HUES48 (cell line): ENCODE data around the gene IGFBP2.

Source experiments
- H3K27ac ChIP-seq: one replicate; pipeline ENCODE4 v1.7.0; 2013; ENCODE audit warnings: low read depth, low read length, inconsistent platforms
- H3K27me3 ChIP-seq: 2 replicates; pipeline ENCODE4 v1.6.1; 2013; ENCODE audit warnings: mild to moderate bottlenecking, low read length; ENCODE audit not compliant: control insufficient read depth, insufficient read depth
- H3K36me3 ChIP-seq: 2 replicates; pipeline ENCODE4 v1.6.1; 2013; ENCODE audit warnings: low read length; ENCODE audit not compliant: control insufficient read depth, insufficient read depth
- H3K4me1 ChIP-seq: 2 replicates; pipeline ENCODE4 v1.6.1; 2013; ENCODE audit warnings: mild to moderate bottlenecking, low read length; ENCODE audit not compliant: control insufficient read depth, insufficient read depth
- H3K4me3 ChIP-seq: 2 replicates; pipeline ENCODE4 v1.5.1; 2013; ENCODE audit warnings: mild to moderate bottlenecking, low read depth, low read length
- H3K9ac ChIP-seq: 2 replicates; pipeline ENCODE4 v1.6.1; 2013; ENCODE audit warnings: mild to moderate bottlenecking, low read depth, low read length, moderate library complexity
- H3K9me3 ChIP-seq: 2 replicates; pipeline ENCODE4 v1.6.1; 2013; ENCODE audit warnings: low read length; ENCODE audit not compliant: control insufficient read depth, insufficient read depth

Gene IGFBP2

GRCh38 chr2:216665242-216665641, 32.0 kb downstream of the IGFBP2 start:
- no peak overlapping the region for H3K4me3 ChIP-seq
- H3K9me3 ChIP-seq = no peaks in the 10 kb centered on the region
- peak overlapping the region; percentile 38 for H3K27ac ChIP-seq
- no peaks in the 10 kb centered on the region for H3K27me3 ChIP-seq
- H3K4me1 ChIP-seq = peaks cover 17% of the 10 kb centered on the region
- H3K36me3 ChIP-seq = peaks cover 30% of the 10 kb centered on the region
- no peak overlapping the region for H3K9ac ChIP-seq

GRCh38 chr2:216665717-216666116, 32.5 kb downstream of the IGFBP2 start:
- H3K27me3 ChIP-seq = no peaks in the 10 kb centered on the region
- no peaks in the 10 kb centered on the region for H3K9me3 ChIP-seq
- H3K36me3 ChIP-seq = peaks cover 25% of the 10 kb centered on the region
- peaks cover 17% of the 10 kb centered on the region for H3K4me1 ChIP-seq
- H3K4me3 ChIP-seq = no peak overlapping the region
- H3K9ac ChIP-seq = no peak overlapping the region
- H3K27ac ChIP-seq = peak overlapping the region; percentile 24

- no peak overlapping the region for H3K4me3 ChIP-seq
- no peak overlapping the region for H3K27ac ChIP-seq
- peaks cover 17% of the 10 kb centered on the region for H3K4me1 ChIP-seq
- no peaks in the 10 kb centered on the region for H3K27me3 ChIP-seq
- no peaks in the 10 kb centered on the region for H3K9me3 ChIP-seq
- H3K36me3 ChIP-seq = peaks cover 17% of the 10 kb centered on the region
- H3K9ac ChIP-seq = no peak overlapping the region
Observed at GRCh38 chr2:216666461-216667233, 33.4 kb downstream of the IGFBP2 start.

- Histone ChIP-seq H3K4me3 (no peak overlapping the region), H3K9me3 (no peaks in the 10 kb centered on the region), H3K27ac (no peak overlapping the region), H3K27me3 (no peaks in the 10 kb centered on the region), H3K4me1 (peaks cover 10% of the 10 kb centered on the region), H3K9ac (no peak overlapping the region), H3K36me3 (no peaks in the 10 kb centered on the region)
Observed at GRCh38 chr2:216670266-216671080, 37.3 kb downstream of the IGFBP2 start.

- H3K27ac ChIP-seq = no peak overlapping the region
- no peaks in the 10 kb centered on the region for H3K9me3 ChIP-seq
- no peaks in the 10 kb centered on the region for H3K27me3 ChIP-seq
- no peak overlapping the region for H3K4me3 ChIP-seq
- peaks cover 5% of the 10 kb centered on the region for H3K4me1 ChIP-seq
- H3K36me3 ChIP-seq = no peaks in the 10 kb centered on the region
- no peak overlapping the region for H3K9ac ChIP-seq
Observed at GRCh38 chr2:216671081-216671411, 37.8 kb downstream of the IGFBP2 start.

GRCh38 chr2:216671791-216672343, 38.6 kb downstream of the IGFBP2 start:
- Histone ChIP-seq H3K4me1 (no peaks in the 10 kb centered on the region), H3K36me3 (no peaks in the 10 kb centered on the region), H3K9me3 (no peaks in the 10 kb centered on the region), H3K9ac (no peak overlapping the region), H3K27ac (no peak overlapping the region), H3K4me3 (no peak overlapping the region), H3K27me3 (no peaks in the 10 kb centered on the region)

- no peak overlapping the region for H3K4me3 ChIP-seq
- H3K27ac ChIP-seq = no peak overlapping the region
- no peak overlapping the region for H3K9ac ChIP-seq
- H3K36me3 ChIP-seq = no peaks in the 10 kb centered on the region
- no peaks in the 10 kb centered on the region for H3K9me3 ChIP-seq
- H3K27me3 ChIP-seq = no peaks in the 10 kb centered on the region
- no peaks in the 10 kb centered on the region for H3K4me1 ChIP-seq
Observed at GRCh38 chr2:216672466-216672865, 39.2 kb downstream of the IGFBP2 start.

GRCh38 chr2:216673021-216673420, 39.8 kb downstream of the IGFBP2 start:
- Histone ChIP-seq H3K4me3 (no peak overlapping the region), H3K9ac (no peak overlapping the region), H3K36me3 (no peaks in the 10 kb centered on the region), H3K27me3 (no peaks in the 10 kb centered on the region), H3K9me3 (no peaks in the 10 kb centered on the region), H3K27ac (no peak overlapping the region), H3K4me1 (no peaks in the 10 kb centered on the region)

GRCh38 chr2:216673609-216674008, 40.4 kb downstream of the IGFBP2 start:
- no peak overlapping the region for H3K27ac ChIP-seq
- no peaks in the 10 kb centered on the region for H3K4me1 ChIP-seq
- no peaks in the 10 kb centered on the region for H3K36me3 ChIP-seq
- H3K27me3 ChIP-seq = no peaks in the 10 kb centered on the region
- H3K9me3 ChIP-seq = no peaks in the 10 kb centered on the region
- no peak overlapping the region for H3K4me3 ChIP-seq
- no peak overlapping the region for H3K9ac ChIP-seq

- Histone ChIP-seq H3K27ac (no peak overlapping the region), H3K9me3 (no peaks in the 10 kb centered on the region), H3K9ac (no peak overlapping the region), H3K4me1 (no peaks in the 10 kb centered on the region), H3K36me3 (no peaks in the 10 kb centered on the region), H3K4me3 (no peak overlapping the region), H3K27me3 (no peaks in the 10 kb centered on the region)
Observed at GRCh38 chr2:216674376-216674775, 41.2 kb downstream of the IGFBP2 start.

GRCh38 chr2:216676630-216677029, 43.4 kb downstream of the IGFBP2 start:
- H3K4me1 ChIP-seq = no peaks in the 10 kb centered on the region
- H3K27me3 ChIP-seq = no peaks in the 10 kb centered on the region
- H3K9me3 ChIP-seq = no peaks in the 10 kb centered on the region
- no peak overlapping the region for H3K4me3 ChIP-seq
- H3K36me3 ChIP-seq = no peaks in the 10 kb centered on the region
- H3K9ac ChIP-seq = no peak overlapping the region
- no peak overlapping the region for H3K27ac ChIP-seq
